SH-SY5Y (cell line): ENCODE measurements around the gene TOP2A.

Experiments used
- GATA2 ChIP-seq: IDR thresholded peaks from 2 replicates; pipeline ENCODE4 v1.6.1; 2011; ENCODE audit warnings: mild to moderate bottlenecking, low read depth, low read length
- GATA3 ChIP-seq: IDR thresholded peaks from 2 replicates; pipeline ENCODE4 v1.6.1; 2011; ENCODE audit warnings: low read depth, mild to moderate bottlenecking, low read length, moderate library complexity

Gene TOP2A

DNA sequence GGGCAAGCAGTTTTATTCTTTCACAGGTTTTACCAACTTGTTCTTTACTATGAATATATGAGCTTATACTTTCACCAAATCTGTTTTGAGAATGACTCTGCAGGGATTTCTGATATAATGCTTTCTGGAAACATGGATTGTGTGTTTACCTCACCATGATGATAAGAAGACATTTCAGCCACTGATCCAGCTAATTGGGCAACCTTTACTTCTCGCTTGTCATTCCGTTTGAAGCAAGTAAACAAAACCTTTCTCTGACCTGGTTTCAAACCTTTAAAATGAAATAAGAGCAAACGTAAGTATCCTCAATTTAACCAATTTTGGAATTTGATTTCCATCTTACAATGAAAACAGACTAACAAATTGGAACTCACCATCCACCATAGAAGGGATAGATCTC is 13.7 kb downstream of the TOP2A start:
- TF ChIP-seq GATA3: no peak
- TF ChIP-seq GATA2: no peak

DNA sequence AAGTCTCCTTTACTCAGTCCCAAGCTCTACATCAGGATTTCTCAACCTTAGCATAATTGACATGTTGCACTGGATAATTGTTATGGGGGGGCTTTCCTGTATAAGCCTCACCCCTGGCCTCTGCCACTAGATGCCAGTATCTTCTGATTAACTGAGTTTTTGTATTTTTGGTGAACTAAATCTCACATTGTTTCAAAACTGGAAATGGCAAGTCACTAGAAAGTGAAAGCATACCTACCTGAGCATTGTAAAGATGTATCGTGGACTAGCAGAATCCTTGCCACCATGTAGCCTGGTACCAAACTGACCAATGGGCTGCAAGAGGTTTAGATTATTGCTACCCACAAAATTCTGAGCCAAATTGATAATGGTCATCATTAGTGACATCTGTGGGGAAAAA is 15.0 kb downstream of the TOP2A start:
- no peak for TF ChIP-seq GATA2
- no peak for TF ChIP-seq GATA3

DNA sequence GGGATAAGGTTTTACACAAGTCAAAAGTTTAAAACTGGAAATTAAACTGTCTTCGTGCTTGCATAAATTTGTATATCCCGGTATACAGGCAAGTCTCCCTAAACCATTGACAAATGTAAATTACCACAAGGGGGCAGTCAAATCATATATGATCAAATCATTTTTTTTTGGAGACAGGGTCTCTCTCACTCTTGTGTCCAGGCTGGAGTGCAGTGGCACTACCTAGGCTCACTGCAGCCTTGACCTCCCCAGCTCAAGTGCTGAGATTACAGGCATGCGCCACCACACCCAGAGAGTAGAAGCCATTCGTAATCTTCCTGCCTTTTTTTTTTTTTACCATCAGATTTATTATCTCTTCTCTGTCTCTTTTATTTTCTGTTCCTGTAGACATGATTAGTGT is 18.5 kb downstream of the TOP2A start:
- no peak for TF ChIP-seq GATA2
- TF ChIP-seq GATA3: no peak

DNA sequence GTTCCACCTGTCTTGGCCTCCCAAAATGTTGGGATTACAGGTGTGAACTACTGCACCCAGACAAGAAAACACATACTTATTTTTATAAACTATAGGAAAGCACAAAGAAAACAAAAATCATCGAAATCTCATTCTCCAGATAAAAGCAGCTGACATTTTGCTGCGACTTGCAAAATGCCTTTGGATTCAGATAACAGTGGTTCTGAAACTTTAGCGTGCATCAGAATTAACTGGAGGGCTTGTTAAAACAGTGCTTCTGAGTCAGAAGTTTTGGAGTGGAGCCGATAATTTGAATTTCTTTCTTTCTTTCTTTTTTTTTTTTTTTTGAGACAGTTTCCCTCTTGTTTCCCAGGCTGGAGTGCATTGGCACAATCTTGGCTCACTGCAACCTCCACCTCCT is 35.4 kb downstream of the TOP2A start:
- TF ChIP-seq GATA3 (no peak), GATA2 (no peak)

DNA sequence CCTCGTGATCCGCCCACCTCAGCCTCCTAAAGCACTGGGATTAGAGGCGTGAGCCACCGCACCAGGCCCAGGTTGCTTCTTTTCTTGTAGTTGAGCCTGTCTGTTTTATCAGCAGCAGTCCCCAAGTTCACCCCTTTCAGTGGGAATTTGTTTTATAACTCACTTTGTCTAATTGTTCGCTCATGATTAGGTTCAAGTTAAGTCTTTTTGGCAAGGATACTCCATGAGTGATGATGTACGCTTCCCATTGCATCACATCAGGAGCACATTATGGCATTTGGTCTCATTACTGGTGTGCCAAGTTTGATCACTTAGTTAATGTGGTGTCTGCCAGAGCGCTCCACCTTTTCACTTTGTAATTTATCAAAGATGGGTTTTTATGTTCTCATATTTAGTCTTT is 38.7 kb downstream of the TOP2A start:
- no peak for TF ChIP-seq GATA3
- no peak for TF ChIP-seq GATA2

DNA sequence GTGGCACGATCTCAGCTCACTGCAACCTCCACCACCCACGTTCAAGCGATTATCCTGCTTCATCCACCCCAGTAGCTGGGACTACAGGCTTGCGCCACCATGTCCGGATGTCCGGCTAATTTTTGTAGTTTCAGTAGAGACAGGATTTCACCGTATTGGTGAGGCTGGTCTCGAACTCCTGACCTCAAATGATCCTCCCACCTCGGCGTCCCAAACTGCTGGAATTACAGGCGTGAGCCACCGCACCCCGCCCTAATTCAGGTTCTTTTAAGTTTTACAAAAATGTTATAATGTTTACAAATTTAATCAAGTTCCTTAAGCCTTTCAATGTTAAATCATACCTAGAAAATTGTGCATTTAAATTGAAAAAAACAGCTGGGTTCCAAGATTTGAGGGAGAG is 39.9 kb downstream of the TOP2A start:
- no peak for TF ChIP-seq GATA3
- no peak for TF ChIP-seq GATA2

DNA sequence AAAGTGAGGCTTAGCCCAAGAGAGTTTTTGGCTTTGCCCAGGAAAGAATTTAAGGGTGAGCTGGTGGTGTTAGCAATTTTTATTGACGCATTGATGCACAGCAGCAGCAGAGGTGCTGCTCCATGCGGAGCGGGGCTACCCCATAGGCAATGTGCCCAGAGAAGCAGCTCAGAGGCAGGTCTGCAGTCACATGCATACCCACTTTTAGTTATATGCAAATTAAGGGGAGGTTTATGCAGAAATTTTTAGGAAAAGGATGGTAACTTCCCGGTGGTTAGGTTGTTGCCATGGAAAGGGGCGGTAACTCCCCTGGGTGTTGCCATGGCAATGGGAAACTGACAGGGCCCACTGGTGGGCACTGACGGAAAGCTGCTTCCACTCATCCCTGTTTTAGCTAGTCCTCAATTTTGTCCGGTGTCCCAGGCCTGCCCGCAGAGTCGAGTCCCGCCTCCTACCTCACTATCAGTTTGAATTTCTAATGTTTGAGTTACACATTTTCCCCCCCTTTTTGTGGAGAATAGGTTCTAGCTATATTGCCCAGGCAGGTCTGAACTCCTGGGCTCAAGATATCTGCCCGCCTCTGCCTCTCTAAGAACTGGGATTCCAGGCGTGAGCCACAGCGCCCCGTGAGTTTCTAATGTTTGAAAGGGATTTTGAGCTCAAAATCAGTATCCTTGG is 42.7 kb downstream of the TOP2A start:
- TF ChIP-seq GATA2 (no peak), GATA3 (no peak)

DNA sequence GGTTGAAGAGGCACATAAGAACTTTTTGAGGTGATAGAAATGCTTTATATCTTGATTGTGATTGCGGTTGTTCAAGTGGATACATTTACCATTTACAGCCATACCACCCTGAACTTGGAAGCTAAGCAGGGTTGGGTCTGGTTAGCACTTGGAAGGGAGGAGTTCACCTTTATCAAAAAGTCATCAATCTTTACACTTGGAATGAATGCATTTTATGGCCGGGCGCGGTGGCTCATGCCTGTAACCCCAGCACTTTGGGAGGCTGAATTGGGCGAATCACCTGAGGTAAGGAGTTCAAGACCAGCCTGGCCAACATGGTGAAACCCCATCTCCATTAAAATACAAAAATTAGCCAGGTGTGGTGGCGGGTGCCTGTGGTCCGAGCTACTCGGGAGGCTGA is 43.7 kb downstream of the TOP2A start:
- TF ChIP-seq GATA3 (no peak), GATA2 (no peak)

DNA sequence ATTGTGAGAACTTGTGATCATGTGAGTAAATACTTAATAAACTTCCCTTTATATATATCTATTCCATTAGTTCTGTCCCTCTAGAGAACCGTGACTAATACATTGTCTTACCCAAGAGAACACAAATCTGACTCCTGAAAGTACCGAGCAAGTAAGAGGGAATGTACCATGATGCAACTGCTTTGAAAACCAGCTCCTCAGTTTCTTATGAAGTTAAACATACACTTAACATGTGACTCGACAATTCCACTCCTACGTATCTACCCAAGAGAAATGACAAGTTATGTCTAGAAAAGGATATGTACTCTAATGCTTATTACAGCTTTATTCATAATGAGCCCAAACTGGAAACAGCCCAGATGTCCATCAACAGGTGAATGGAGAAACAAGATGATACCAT is 44.4 kb downstream of the TOP2A start:
- TF ChIP-seq GATA2 (no peak), GATA3 (no peak)

DNA sequence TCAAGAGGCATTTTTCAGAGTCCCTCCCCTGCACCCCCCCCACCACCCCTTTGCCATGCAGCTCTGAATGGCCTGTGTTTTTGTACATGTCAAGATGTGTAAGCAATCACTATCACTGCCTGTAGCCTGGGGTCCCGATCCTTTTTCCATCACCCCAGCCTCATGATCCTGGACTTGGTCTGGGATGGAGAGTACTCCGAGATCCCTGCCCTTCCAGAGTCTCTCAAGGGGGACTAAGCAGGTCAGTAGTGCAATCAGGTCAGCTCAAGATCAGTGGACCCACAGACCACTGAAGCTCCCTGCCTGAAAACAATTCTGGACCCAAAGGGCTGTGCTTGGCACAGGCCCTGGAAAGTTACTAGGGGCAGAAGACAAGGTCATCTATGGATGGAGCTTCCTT is 45.7 kb downstream of the TOP2A start:
- TF ChIP-seq GATA3 (no peak), GATA2 (no peak)

DNA sequence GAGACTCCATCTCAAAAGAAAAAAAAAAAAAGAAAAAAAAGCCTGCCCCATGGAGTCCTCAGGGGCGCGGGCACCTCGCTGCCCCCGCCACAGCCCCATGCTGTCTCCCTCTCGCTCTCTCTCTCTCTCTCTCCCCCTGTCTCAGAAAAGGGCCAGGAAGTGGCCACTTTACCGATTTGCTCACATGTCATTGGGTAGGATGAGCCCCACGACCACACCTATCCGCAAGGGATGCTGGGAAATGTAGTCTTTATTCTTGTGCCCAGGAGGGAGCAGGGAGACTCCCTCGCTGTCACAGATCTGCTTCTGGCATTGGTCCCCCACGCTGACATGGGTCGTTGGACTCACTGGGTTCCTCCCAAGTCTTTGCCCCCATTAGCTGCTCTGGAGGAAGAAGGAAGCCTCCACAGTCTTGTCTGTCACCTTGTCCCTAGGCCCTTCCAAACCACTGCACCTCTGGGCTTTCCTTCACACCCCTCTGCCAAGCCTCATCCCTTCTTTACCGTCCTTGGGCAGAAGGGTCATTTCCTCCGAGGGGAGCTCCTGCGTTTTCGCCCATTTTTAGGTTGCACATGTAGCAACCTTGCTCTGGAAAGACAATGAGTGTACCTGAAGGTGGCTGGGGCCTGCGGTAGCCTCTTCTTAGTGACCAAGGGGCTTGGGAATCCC is 46.3 kb downstream of the TOP2A start:
- TF ChIP-seq GATA3 (no peak), GATA2 (no peak)

DNA sequence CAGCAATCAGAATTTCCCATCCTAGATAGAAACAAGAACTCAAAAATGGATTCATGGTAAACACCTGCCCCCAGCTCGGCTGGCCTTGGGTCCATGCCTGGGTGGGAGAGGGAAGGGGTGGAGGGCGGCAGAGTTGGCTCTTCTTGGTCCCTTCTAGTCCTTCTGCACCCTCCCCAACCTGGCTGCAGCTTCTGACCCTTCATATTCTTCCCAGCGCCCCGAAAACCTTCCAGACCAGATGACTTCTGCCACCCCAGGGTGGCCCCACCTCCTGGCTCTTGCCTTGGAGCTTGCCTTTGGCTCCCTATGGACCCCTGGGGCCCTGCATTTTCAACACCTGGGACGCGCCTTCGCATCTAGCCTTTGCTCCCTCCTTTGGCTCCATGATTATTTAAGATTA is 47.8 kb downstream of the TOP2A start:
- TF ChIP-seq GATA2 (no peak), GATA3 (no peak)

DNA sequence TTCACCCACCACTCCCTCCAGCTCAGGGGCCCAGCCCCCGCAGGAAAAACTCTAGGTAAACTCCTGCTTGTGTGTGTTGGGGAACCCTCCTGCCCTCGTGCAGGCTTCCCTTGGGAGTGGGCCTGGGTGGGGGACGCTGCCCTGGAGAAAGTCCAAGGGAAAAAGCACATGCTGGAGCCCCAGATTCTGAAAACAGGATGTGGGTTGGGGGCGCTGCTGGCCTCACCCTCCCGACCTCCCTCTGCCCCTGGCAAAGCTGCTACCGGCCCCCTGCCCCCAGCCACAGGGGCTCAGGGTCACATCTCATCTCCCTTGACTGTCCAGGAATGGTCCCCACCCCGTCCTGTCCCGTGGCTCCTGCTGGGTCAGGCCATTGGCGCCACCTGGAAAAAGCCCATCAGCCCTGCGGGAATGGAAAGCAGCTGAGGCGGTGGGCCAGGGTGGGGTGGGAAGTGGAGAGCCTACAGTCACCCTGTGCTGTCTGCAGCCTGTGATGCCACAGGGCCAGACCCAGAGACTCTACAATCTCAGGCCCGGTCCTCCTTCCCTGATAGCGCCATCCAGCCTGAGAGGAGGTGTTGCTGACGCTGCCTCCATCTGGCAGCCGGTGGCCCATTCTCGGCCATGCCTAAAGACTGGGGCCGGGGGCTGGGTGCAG is 50.7 kb downstream of the TOP2A start:
- TF ChIP-seq GATA3 (no peak), GATA2 (no peak)

DNA sequence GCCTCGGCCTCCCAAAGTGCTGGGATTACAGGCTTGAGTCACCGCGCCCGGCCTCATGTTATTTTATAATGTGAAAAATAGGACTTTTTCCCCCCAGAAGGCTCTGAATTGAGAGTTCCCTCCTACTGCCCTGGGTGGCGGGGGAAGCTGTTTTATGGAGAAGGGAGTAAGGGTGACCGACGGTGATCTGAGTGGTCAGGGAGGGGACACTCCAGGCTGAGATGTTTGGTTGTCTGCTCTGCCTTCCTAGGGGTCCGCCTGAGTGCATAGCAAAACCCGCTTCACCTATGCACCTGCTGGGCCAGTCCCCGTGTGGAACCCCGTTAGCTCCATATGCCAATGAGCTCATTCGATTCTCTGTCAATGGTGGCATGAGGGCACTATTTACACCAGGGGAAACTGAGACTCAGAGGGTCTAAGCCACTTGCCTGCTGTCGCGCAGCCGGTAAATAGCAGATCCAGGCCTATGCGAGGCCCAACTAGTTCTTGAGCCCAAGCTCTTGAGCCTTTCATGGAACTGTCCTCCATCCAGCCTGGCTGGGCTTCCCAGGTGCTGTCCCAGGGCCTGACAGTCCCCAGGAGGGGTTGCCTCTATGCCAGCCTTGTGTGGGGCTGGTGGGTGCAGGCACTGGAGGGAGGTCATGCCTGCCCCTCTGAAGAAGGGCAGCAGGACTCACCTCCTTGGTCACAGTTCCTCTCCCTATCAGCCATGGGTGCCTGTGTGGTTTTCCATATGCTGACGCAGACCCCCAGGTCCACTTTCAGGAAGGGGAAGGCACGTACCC is 51.4 kb downstream of the TOP2A start:
- TF ChIP-seq GATA2 (no peak), GATA3 (no peak)
